HG03108 (cell line): ENCODE results near the gene MMP2.

Experiments used
- ATAC-seq: cut with Tn5 transposase; IDR thresholded peaks from one replicate; pipeline ENCODE4 v1.9.1; 2021; ENCODE audit warnings: moderate library complexity; ENCODE audit not compliant: unreplicated experiment

MMP2 gene

DNA sequence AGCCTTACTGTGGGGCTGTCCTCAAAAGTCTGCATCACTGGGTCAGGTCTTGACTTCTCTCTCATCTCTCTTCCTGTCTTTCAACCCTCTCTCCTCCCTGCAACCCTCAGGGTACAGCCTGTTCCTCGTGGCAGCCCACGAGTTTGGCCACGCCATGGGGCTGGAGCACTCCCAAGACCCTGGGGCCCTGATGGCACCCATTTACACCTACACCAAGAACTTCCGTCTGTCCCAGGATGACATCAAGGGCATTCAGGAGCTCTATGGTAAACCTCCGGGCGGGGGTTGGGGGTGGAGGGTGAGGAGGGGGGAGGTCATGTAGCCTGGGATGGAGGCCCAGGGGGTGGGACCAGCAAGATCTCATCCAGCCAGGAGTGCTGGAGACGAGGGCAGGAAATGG is 12.7 kb downstream of the MMP2 start:
- ATAC-seq, result no peak

DNA sequence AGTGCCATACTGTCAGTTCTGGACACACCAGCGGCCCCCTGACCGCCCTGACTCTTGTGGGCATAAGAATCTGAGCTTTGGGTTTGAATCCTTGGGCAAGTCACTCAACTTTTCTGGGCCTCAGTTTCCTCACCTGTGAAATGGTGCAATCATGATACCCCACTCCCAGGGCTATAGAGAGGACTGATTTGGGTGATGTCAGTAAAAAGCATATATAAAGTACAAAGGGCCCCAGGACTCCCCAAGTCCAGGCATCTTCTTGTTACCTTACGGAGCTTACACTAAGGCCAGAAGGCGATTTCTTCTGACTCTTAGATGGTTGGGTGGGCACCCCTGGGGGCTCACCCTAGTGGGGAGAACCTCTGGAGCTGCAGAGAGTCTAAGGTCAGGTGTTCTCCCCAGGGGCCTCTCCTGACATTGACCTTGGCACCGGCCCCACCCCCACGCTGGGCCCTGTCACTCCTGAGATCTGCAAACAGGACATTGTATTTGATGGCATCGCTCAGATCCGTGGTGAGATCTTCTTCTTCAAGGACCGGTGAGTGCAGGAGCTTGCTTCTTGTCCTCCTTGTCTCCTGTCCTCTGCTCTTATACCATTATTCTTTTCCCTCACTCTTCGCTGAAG is 13.9 kb downstream of the MMP2 start:
- no peak for ATAC-seq

DNA sequence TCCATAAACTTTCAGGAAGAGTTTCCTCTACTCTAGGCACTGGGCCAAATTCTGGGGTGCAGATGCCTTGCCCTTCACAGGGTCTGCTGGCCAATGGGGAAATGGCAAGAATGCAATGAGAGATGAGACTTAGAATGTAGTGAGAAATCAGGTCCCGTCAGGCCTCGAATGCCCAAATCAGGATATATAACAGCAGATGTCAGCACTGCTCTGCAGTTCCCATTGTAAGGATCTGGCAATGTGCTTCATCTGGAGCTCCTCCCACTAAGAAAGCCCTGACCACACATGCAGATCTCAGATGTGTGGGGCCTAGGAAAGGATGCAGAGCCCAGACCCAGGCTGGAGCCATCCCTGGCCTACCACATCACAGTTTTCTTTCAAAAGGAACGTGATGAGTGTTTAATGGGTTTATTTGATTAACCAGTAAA is 16.0 kb downstream of the MMP2 start:
- ATAC-seq, result no peak

DNA sequence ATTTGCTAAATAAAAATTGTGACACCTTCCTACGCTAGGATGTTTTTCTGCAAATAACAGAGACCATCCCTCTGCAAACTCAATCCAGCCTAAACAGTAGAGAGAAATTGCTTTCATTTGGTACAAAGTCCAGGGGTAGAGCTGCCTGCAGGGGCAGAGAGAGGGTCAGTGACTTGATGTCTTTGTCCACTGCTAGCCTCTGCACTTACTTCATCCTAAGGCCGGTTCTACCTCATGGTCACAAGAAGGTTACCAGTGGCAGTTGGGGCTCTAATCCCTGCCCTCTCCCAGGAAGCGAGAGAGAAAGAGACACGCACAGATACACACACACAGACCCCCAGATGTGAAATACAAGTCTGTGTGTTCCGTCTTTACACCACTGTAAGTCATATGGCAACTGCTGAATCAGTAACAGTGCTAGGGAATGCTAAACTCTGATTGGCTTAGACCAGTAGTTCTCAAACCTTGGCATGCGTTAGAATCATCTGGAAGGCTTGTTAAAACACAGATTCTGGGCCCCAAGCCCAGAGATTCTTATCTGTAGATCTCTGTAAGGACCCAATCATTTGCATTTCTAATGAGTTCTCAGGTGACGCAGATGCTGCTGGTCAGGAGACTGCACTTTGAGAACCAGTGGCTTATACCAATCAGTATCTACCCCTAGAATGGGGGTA is 16.8 kb downstream of the MMP2 start:
- ATAC-seq, result no peak

DNA sequence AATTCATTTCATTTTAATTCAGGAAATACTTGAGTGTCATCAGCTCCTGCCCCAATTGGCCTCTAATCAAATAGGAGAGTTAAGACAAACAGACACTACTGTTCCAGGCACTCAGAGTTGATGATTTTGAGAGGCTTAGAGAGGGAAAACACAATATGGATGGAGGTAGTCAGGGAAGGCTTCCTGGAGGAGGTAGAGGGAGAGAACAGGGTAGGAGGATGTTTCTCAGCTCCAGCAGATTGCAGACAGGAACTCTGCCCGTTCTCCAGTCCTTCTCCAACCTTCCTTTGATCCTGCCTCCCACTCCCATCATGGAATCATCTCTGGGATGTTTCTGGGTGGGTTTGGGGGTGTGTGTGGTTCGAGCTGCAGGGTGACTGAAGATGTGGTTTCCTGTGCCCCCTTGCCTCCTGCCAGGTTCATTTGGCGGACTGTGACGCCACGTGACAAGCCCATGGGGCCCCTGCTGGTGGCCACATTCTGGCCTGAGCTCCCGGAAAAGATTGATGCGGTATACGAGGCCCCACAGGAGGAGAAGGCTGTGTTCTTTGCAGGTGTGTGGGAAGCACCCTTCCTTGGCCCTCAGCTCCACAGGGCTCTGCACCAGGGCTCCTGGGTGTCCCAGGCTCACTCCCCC is 17.6 kb downstream of the MMP2 start:
- ATAC-seq, result no peak

DNA sequence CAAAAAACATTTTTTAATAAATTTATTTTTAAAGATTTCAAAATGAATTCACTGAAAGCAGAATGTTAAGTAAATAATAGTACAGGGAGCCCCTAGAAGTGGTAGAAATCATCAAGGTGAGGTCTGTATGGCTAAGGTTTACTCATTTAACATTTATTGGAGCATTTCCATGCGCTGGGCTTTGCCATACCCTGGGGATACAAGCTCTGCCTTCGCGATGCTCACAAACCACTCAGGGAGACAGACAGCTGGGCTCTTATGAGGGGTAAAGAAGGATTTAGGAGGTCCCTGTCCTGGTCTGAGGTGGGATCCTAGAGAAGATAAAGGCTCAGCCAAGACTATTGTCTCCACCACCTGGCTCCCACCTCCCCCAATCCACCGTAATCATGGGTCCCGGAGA is 18.6 kb downstream of the MMP2 start:
- ATAC-seq, result no peak

DNA sequence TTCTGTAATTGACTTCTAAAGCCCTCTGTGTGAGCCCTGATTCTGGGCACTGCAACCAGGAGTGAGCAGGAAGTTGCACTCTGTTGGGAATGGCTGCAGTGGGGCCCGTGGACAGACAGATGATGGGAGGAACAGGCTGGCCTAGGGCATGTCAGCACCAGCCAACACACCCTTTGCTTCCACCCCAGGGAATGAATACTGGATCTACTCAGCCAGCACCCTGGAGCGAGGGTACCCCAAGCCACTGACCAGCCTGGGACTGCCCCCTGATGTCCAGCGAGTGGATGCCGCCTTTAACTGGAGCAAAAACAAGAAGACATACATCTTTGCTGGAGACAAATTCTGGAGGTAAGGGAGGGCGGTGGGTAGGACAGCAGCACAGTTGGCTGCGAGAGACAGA is 19.1 kb downstream of the MMP2 start:
- no peak for ATAC-seq

DNA sequence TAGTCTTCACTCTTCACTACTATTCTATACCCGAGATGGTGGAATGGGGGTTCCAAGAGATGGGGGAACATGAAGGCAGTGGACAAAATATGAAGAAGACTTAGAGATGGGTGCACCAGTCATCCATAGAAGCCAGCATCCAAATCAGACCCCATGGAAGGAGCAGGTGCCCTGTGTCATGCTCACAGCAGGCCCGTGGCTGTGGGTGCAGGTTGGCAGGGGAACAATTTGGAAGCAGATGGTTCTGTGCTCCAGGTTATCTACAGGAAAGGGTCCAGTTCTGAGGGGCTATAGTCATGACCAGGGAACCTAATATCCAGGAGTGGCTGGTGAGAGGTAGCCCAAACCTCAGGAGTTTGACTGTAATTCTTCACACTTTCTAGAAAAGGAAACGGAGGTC is 20.3 kb downstream of the MMP2 start:
- no peak for ATAC-seq

DNA sequence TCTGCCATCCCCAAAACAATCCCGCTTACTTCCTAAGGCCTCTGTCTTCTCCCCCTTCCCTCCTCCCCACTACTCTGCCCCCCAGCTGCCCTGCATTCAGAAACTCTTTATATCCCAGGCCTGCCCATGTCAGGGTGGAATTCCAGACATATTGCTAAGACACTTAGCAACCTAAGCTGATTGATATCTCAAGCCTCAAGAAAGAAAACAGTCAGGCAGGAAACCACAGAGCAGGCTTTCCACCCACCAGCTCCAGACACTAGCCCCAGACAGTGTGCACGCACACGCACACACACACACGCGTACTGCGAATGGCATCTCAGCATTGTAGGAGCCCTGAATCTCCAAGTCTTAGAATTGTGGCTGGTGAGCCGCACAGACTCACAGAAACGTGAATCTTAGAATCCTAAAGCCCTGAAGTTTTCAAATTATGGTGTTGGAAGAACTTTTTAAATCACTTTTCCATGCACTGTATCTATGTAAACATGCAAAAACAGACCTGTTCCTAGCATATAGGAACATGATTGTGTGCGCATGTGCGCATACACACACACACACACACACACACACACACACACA is 21.0 kb downstream of the MMP2 start:
- no peak for ATAC-seq

DNA sequence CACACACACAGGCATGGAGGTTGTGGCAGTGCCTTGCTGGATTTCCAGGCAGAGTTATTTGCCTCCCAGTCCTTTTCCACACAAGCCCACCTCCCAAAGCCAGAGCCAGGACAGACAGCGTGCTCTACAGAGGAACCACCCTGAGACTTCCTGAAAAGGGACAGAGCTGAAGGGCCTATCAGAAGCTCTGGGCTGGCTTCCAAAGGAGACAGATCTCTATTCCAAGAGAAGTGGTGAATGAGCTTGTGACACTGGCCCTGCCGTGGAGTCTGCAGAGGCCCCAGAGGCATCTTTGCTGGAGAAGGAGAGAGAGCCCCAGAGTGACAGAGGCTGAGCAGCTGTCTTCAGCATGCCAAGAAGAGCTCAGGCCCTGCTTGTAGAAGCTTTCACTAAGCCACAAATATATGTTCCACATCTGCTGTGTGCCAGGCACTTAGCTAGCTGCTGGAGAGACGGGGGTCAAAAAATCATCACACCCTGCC is 21.6 kb downstream of the MMP2 start:
- ATAC-seq, result no peak

DNA sequence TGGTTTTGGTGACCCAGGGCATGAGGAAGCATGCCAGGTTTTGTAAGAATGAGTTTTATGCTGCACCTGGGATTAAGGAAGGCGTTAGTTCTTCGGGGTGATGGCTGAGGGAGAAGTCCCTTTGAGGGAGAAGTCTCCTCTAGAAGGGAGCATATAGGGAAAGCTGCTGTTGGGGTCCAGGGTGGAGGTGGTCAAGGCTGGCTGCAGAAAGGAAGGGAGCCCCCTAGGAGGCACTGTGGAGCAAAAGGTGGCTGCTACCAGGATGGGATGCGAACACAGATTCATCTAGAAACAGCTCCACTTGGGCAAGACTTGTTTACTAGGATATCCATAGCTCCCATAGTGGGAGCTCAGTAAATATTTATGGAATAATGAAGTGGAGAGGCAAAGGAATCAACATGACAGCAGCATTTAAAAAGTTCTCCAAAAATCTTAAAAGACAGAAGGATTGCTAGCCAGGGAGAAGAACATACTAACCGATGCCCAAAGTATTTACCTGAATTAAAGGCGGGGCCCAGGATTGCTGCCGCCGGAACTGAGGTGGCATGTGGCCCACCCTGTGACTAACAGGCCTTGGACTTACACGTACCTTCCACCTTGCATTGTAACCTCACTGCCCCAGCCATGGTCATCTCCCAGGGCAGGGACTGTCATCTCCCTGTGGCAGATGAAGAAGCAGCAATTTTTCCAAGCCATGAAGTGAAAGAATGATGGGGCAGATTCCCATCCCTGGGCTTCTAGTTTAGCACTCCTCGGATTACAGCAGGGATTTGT is 22.7 kb downstream of the MMP2 start:
- ATAC-seq, result no peak

DNA sequence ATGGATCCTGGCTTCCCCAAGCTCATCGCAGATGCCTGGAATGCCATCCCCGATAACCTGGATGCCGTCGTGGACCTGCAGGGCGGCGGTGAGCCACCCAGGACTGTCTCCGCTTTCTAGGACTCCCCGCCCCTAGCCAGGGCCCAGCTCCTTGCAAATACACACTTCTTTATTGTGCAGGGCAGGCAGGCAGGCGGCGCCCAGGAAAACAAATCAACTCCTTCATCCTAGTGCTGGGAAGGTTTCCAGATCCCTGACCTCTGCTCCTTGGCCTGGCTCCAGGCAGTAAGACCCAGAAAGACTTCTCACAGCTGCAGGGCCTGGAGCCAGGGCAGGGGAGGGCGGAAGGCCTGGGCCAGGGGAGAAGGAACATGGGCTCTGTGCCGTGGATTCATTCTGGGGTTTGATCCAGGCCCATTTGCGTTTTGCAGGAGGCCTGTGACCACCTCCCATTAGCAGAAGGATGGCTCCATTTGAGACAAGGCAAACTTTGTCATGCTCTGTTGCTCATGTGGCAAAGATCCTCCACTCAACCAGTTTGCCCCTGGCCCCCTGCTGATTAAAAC is 23.9 kb downstream of the MMP2 start:
- no peak for ATAC-seq

DNA sequence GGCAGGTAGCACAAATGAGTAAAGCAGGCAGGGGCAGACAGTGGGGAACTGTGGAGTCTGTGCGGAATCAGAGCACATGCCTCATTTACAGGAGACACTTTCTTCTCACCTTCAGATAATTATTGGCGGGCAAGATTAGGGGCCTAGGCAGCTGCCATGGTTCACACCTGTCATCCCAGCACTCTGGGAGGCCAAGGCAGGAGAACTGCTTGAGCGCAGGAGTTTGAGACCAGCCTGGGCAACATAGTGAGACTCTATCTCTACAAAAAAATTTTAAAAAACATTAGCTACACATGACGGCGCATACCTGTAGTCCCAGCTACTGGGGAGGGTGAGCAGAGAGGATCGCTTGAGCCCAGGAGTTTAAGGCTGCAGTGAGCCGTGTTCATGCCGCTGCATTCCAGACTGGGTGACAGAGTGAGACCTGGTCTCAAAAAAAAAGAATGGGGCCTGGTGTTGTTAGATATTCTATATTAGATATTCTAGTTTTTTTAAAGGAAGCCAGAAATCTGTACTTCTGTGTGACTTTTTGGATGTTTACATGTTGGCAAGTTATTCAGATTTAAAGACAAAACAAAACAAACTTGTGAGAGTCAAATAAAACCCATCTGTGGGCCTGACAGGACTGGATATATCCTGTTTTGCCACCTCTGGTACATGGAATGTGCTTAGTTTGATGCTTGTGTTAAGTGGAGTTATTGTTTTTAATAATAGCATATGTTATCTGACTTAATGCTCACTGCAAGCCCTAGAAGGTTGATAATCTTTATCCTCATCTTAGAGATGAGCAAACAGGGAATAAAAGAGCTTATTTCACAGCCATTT is 24.9 kb downstream of the MMP2 start:
- ATAC-seq, result no peak

DNA sequence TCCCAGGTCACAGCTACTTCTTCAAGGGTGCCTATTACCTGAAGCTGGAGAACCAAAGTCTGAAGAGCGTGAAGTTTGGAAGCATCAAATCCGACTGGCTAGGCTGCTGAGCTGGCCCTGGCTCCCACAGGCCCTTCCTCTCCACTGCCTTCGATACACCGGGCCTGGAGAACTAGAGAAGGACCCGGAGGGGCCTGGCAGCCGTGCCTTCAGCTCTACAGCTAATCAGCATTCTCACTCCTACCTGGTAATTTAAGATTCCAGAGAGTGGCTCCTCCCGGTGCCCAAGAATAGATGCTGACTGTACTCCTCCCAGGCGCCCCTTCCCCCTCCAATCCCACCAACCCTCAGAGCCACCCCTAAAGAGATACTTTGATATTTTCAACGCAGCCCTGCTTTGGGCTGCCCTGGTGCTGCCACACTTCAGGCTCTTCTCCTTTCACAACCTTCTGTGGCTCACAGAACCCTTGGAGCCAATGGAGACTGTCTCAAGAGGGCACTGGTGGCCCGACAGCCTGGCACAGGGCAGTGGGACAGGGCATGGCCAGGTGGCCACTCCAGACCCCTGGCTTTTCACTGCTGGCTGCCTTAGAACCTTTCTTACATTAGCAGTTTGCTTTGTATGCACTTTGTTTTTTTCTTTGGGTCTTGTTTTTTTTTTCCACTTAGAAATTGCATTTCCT is 26.5 kb downstream of the MMP2 start:
- ATAC-seq, result no peak

DNA sequence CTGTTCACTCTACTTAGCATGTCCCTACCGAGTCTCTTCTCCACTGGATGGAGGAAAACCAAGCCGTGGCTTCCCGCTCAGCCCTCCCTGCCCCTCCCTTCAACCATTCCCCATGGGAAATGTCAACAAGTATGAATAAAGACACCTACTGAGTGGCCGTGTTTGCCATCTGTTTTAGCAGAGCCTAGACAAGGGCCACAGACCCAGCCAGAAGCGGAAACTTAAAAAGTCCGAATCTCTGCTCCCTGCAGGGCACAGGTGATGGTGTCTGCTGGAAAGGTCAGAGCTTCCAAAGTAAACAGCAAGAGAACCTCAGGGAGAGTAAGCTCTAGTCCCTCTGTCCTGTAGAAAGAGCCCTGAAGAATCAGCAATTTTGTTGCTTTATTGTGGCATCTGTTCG is 27.1 kb downstream of the MMP2 start:
- ATAC-seq, result no peak

DNA sequence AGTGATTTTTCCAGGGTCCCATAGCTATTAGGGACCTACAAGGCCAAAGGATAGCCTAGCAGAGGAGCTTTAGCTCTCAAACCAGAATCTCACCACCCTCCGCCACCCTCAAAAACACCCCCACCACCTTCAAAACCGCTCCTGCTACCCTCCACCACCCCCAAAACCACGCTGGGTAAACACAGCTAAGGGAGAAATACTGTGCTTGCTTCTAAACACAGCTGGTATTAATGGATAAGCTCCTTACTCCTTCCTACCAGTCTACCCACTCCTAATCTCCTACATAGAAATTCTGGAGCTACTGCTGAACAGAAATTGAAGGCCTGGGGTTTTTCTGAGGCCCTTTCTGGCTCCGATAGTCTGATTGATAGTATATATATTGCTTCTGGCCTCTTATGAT is 27.7 kb downstream of the MMP2 start:
- ATAC-seq, result no peak

DNA sequence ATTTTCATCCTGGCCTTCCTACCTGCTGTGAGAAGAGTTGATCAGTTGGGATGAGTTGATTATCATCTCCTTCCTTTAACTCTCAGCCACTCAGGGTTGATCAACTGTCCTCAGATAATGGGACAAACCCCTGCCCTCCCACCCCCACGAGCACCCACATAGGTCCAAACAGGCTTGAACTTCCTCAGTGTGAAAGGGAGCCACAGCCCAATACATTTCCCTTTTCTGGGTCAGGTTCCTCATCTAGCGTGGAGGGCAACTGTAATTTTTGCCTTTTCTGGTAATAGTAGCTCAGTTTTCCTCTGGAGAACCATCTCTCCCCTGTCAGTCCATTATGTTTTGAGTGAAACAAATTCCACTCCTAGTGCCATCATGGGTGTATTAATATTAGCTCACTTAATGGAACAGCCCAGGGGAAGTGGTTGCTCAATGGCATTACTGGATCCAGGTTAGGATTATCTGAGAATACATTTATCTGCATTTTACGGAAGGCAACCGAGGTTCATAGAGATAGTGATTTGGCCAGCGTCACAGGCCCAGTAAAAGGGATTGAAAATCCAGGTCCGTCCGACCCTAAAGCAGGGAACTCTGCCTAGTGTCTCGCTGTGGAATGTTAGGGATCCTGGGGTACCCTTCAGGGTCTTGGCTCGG is 29.4 kb downstream of the MMP2 start:
- no peak for ATAC-seq

DNA sequence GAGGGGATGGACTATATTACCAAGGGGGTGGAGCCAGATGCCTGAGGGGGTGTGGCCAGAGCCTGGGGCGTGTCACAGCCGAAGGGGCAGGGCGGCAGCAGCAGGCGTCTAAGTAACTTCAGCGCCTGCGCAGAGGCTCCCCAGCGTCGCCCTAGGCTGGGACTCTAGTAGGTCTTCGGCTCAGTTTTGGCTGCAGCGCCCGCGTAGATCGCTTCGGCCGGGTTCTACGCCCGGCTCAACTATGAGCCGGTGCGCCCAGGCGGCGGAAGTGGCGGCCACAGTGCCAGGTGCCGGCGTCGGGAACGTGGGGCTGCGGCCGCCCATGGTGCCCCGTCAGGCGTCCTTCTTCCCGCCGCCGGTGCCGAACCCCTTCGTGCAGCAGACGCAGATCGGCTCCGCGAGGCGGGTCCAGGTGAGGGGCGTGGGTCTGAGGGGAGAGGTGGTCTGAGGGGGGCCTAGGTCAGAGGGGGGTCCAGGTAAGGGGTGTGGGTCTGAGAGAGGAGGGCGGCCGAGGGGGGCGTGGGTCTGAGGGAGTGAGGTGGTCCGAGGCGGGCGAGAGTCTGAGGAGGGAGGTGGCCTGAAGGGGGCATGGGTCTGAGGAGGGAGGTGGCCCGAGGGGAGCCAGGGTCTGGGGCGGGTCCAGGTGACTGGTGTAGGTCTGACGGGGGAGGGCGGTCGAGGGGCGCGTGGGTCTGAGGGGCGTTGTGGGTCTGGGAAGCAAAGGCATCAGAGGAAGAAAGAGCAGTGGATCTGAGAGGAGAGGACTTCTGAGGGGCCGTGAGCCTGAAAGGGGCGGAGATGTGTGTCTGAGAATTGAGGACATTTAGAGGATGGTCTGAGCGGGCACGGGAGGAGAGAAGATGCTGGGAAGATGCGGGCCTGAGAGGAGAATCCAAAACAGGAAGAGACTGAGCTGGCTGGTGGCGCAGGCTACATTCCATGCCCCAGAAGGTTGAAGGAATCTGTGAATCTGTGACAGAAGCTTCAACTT is 30.2 kb downstream of the MMP2 start, which contains the start of gene LPCAT2:
Gene LPCAT2, plus strand, starts transcription at position 132 of the 991 bp plus-strand sequence. Its CDS starts 110 bp downstream, at position 242.
- ATAC-seq, result no peak
